ES-I3 (cell line): Measurements from ENCODE around the gene RAG1.

ENCODE experiments used
- H3K36me3 ChIP-seq: 2 replicates; pipeline ENCODE4 v1.6.1; 2013; ENCODE audit warnings: mild to moderate bottlenecking, low read length, control low read depth, moderate library complexity; ENCODE audit not compliant: insufficient read depth
- H3K4me1 ChIP-seq: 2 replicates; pipeline ENCODE4 v1.6.1; 2013; ENCODE audit warnings: mild to moderate bottlenecking, control low read depth, low read length; ENCODE audit not compliant: insufficient read depth
- H3K9ac ChIP-seq: 2 replicates; pipeline ENCODE4 v1.6.1; 2013; ENCODE audit warnings: low read depth, mild to moderate bottlenecking, low read length, moderate library complexity
- H3K9me3 ChIP-seq: 2 replicates; pipeline ENCODE4 v1.6.1; 2013; ENCODE audit warnings: mild to moderate bottlenecking, low read length, moderate library complexity; ENCODE audit not compliant: control insufficient read depth, insufficient read depth

The RAG1 gene

DNA sequence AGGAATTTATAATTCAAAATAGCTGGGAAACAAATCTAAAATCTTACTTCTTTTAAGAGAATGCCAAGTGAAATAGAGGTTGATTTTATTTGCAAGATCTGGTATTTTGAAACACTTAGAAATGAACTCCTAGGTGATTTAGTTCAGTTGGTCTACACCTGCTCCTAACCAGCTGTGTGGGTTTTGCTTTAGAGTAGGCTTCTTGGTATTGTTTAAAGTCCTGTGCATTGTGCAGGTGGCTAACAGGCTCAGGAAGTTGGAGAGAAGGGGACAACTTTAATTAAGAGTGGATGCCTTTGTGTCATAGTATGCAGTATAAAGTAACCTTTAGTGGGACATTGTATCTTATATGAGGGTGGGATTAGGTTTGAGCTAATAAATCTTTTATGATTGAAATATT lies 34.3 kb downstream of the RAG1 start:
- H3K9ac ChIP-seq = no peak overlapping the region
- no peaks in the 10 kb centered on the region for H3K4me1 ChIP-seq
- H3K36me3 ChIP-seq = no peaks in the 10 kb centered on the region
- no peaks in the 10 kb centered on the region for H3K9me3 ChIP-seq

DNA sequence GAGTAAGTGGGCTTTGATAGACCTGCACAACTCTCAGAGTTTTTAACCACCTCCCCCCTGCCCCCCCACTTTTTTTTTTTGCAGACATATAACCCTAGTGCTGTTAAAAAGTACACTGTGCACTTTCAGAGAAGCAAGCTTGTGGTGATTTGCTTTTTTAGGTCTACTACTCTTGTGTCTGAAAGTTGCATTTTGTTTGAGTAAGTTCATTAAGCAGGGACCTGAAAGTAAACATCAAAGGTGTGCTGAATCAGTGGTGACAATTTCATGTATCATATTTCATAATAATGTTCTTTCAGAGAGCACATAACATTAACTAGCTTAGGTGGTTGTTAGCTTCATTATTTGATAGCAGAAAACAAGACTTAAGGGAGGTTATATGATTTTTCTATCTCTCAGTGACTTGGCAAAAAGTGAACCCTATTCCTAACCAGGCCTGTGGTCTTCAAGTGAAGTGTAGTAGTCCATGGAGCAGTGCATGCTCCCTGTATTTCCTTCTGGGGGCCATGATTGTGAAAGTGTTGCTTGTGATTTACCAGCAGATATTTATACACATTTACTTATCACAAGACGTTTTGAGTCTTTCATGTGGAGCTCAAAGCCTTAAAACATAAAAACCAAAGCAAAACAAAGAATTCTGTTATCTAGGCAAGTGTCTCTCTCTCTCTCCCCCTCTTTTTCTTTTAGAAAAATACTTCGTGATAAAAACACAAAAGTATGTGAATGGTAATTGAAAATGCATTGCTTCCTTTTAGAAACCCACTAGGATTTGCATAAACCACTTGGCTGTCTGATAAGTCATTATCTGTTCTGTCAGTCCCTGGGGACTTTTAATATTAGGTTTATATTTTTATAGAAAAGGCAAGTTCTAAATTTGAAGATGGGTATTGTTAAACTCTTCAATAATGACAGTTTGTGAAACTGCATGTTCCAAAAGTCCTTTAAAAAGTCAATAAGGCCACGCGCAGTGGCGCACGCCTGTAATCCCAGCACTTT lies 37.7 kb downstream of the RAG1 start:
- Histone ChIP-seq H3K9ac (no peak overlapping the region), H3K9me3 (no peaks in the 10 kb centered on the region), H3K4me1 (no peaks in the 10 kb centered on the region), H3K36me3 (no peaks in the 10 kb centered on the region)

DNA sequence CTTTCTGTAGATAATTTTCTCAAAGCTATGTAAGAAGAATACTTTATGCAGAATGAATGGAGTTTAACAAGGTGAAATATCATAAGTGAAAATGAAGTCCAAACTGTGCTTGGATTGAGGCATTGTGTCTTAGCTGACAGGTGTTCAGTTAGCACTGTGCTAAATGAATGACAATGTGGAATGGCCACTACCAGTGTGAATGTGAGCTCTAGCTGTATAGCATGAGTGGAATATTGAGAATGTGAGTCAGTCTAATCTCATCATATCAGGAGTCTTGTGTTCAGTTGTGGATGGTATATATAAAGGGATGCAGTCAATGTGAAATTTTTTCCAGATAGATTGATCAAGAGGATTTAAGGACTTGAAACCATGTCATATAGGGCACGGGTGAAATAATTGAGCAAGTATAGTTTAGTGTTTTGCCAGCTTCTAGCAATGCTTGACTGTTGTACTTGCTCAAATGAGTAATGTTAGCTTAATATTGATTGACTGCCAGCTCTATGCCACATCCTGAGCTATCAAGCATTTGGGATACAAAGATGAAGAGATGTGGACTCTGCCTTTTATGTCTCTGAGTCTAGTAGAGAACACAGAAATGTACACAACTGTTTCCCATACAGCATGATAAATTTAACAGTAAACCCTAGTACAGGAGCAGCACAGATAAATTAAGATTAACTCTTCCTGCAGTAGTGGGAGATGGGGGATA lies 40.8 kb downstream of the RAG1 start:
- Histone ChIP-seq H3K9me3 (no peaks in the 10 kb centered on the region), H3K4me1 (no peaks in the 10 kb centered on the region), H3K36me3 (no peaks in the 10 kb centered on the region), H3K9ac (no peak overlapping the region)

- no peaks in the 10 kb centered on the region for H3K36me3 ChIP-seq
- no peaks in the 10 kb centered on the region for H3K9me3 ChIP-seq
- no peak overlapping the region for H3K9ac ChIP-seq
- H3K4me1 ChIP-seq = no peaks in the 10 kb centered on the region
Observed at GRCh38 chr11:36609383-36609782, 41.6 kb downstream of the RAG1 start.

- Histone ChIP-seq H3K9ac (no peak overlapping the region), H3K36me3 (no peaks in the 10 kb centered on the region), H3K9me3 (no peaks in the 10 kb centered on the region), H3K4me1 (no peaks in the 10 kb centered on the region)
Observed at GRCh38 chr11:36615826-36616225, 48.0 kb downstream of the RAG1 start.

DNA sequence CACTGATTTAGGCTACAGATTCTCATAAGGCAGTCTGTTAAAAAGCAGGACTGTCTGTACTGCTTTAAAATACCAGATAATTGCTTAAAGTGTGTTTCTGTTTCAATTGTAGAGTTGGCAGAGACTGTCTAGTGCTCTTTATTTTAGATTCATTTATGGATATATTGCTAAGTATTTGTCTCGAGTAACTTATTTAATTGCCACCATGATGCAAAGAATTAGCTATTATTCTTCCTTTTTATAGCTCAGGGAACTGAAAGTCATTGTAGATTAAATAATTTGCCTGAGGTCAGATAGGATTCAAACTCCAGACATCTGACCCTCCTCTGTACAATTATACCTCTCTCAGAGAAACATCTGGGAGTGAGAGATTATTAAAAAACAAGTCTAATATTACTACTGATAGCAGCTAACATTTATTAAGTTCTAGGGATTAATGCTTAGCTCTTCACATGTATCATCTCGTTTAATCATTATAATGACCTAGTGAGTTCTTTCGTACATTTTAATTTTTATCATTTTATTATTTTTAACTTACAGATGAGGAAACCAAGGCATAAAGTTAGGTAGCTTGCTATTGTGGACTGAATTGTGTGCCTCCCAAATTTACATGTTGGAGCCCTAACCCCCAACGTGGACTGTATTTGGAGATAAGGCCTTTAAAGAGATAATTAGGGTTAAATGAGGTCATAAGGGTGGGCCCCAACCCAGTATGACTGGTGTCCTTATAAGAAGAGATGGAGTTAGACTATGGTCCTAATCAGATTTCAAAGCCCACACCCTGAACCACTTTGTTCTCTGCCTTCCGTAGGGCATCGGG lies 49.9 kb downstream of the RAG1 start:
- Histone ChIP-seq H3K9me3 (no peaks in the 10 kb centered on the region), H3K9ac (no peak overlapping the region), H3K36me3 (no peaks in the 10 kb centered on the region), H3K4me1 (no peaks in the 10 kb centered on the region)

- H3K9me3 ChIP-seq = no peaks in the 10 kb centered on the region
- no peak overlapping the region for H3K9ac ChIP-seq
- no peaks in the 10 kb centered on the region for H3K36me3 ChIP-seq
- no peaks in the 10 kb centered on the region for H3K4me1 ChIP-seq
Observed at GRCh38 chr11:36618363-36619047, 50.7 kb downstream of the RAG1 start.

DNA sequence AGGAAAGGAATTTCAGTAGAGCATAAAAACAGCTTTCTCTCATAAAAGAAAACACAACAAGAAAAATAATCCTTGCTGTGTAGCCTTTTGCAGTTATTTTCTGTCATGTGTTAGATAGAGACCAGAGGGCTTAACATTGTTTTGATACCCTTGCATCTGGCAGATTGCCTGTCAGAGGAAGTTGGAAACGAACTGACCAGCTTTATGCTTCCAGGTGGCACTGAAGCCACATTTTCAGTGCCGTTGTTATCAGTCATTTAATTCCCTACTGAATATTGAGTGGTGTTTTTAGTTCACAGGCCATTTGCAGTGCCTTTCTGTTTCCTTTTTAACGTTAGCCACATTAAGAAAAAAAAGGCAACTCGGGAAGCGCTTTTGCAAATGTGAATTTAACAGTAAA lies 51.7 kb downstream of the RAG1 start:
- H3K36me3 ChIP-seq = no peaks in the 10 kb centered on the region
- H3K4me1 ChIP-seq = no peaks in the 10 kb centered on the region
- H3K9me3 ChIP-seq = no peaks in the 10 kb centered on the region
- H3K9ac ChIP-seq = no peak overlapping the region

GRCh38 chr11:36620246-36620645 lies 52.4 kb downstream of the RAG1 start:
- Histone ChIP-seq H3K9ac (no peak overlapping the region), H3K36me3 (no peaks in the 10 kb centered on the region), H3K9me3 (no peaks in the 10 kb centered on the region), H3K4me1 (no peaks in the 10 kb centered on the region)

- Histone ChIP-seq H3K36me3 (no peaks in the 10 kb centered on the region), H3K4me1 (no peaks in the 10 kb centered on the region), H3K9ac (no peak overlapping the region), H3K9me3 (no peaks in the 10 kb centered on the region)
Observed at GRCh38 chr11:36622431-36623136, 54.8 kb downstream of the RAG1 start.

- no peaks in the 10 kb centered on the region for H3K9me3 ChIP-seq
- H3K36me3 ChIP-seq = no peaks in the 10 kb centered on the region
- H3K4me1 ChIP-seq = no peaks in the 10 kb centered on the region
- no peak overlapping the region for H3K9ac ChIP-seq
Observed at GRCh38 chr11:36623494-36623893, 55.7 kb downstream of the RAG1 start.

- Histone ChIP-seq H3K9ac (no peak overlapping the region), H3K36me3 (no peaks in the 10 kb centered on the region), H3K4me1 (no peaks in the 10 kb centered on the region), H3K9me3 (no peaks in the 10 kb centered on the region)
Observed at GRCh38 chr11:36627006-36627405, 59.2 kb downstream of the RAG1 start.

DNA sequence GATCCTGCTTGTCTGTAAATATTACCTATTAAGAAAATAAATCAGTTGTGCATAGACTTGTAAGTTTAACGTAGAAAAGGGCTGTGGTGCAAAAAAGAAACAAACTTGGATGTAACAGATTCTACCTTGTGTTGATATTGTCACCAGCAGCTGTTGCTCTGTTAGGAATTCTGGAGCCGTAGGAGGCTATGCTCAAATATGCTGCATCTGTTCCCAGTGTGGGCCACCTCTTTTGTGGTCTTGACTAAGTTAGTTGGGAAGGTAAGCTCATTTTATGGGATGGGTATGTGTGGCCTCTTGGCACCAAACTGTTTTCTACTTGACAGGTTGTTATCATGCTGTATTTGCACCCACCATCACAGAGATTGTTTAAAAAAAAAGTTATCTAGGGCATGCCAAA lies 59.7 kb downstream of the RAG1 start:
- no peaks in the 10 kb centered on the region for H3K36me3 ChIP-seq
- H3K9me3 ChIP-seq = no peaks in the 10 kb centered on the region
- H3K4me1 ChIP-seq = no peaks in the 10 kb centered on the region
- H3K9ac ChIP-seq = no peak overlapping the region
